Measurements from ENCODE around the gene MAP3K2. TPM values are rescaled to one million over a fixed set of nuclear protein-coding genes. Genes with fewer than 3 reads are reported as not detected.

The MAP3K2 gene
- total RNA-seq, 4 donors from 2014 or later, result 29.4 to 49.1 (median 44.0) TPM

DNA sequence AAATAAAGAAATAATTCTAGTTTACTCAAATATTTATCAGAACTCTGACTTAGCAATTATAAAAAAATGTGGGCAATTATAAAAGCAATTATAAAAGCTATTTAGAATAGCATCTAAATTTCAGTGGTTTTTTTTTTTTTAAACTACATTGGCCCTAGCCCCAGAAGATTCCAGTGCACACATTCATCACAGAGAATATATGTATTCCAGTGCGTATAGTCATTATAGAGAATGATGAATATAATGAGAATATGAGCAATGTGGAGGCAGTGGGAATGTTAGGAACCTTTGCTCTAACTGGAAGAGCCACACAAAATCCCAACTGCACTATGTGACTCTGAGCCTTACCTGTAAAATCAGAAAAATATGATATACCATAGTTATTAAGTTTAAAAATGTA lies 10.5 kb downstream of the MAP3K2 start:
- Histone ChIP-seq H3K9me3 (peaks cover 8% of the 10 kb centered on the region), H3K27me3 (no peaks in the 10 kb centered on the region), H3K4me1 (peaks cover 15% of the 10 kb centered on the region), H3K27ac (no peak overlapping the region), H3K36me3 (peaks cover 5% of the 10 kb centered on the region), H3K4me3 (no peak overlapping the region)
- WGBS, result 87% methylated on average over 1 of the region's 1 CpG
- TF ChIP-seq EP300 (IDR thresholded peaks at IDR 0.05) (no peak), POLR2A (IDR thresholded peaks at IDR 0.05) (no peak), CTCF (IDR thresholded peaks at IDR 0.05) (no peak), POLR2AphosphoS5 (IDR thresholded peaks at IDR 0.05) (no peak)
- no peak for DNase-seq (ENCODE audit: low spot score in 2 of 2)

GRCh38 chr2:127376257-127376656 lies 11.5 kb downstream of the MAP3K2 start:
- no peak for DNase-seq (ENCODE audit: low spot score in 2 of 2)
- TF ChIP-seq CTCF (IDR thresholded peaks at IDR 0.05) (no peak), POLR2AphosphoS5 (IDR thresholded peaks at IDR 0.05) (no peak), EP300 (IDR thresholded peaks at IDR 0.05) (no peak), POLR2A (IDR thresholded peaks at IDR 0.05) (no peak)
- H3K4me3 ChIP-seq, result no peak overlapping the region
- H3K4me1 ChIP-seq, result peaks cover 8% of the 10 kb centered on the region
- H3K27ac ChIP-seq, result no peak overlapping the region
- H3K36me3 ChIP-seq, result peaks cover 5% of the 10 kb centered on the region
- WGBS, result 100% methylated on average over 5 of the region's 8 CpGs
- H3K27me3 ChIP-seq, result no peaks in the 10 kb centered on the region
- peaks cover 8% of the 10 kb centered on the region for H3K9me3 ChIP-seq

DNA sequence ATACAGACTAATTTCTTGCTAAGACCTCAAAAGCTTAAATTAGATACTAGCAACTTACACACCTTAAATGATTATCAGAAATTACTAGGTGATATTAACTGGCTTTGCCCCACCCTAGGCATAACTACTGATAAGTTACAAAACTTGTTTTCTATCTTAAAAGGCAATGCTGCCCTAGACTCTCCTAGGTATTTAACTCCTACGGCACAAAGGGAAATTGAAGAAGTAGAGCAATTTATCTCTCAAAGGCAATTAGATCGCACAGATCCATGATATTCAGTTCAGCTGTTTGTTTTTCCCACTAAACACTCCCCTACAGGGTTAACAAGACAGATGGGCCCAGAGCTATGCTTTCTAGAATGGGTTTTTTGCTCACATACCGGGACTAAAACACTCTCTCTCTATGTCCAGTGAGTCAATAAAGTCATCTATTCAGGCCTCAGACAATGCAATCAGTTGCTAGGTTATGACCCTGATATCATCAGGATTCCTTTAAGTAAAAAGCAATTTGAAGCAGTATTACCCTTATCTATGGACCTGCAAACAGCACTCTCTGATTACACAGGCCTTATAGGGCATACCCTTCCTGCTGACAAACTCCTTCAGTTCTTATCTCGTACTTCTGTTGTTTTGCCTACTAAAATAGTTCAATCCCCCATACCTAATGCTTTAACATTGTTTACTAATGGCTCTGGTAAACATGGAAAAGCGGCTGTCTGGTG lies 14.3 kb downstream of the MAP3K2 start:
- WGBS, result 94% methylated on average over 5 of the region's 5 CpGs

GRCh38 chr2:127371037-127371436 lies 16.7 kb downstream of the MAP3K2 start:
- Histone ChIP-seq H3K36me3 (no peaks in the 10 kb centered on the region), H3K27ac (no peak overlapping the region), H3K4me3 (no peak overlapping the region), H3K9me3 (peaks cover 8% of the 10 kb centered on the region), H3K4me1 (no peaks in the 10 kb centered on the region), H3K27me3 (no peaks in the 10 kb centered on the region)
- 89% methylated on average over 11 of the region's 11 CpGs for WGBS
- DNase-seq (ENCODE audit: low spot score in 2 of 2), result no peak
- TF ChIP-seq POLR2AphosphoS5 (IDR thresholded peaks at IDR 0.05), result no peak
- TF ChIP-seq EP300 (IDR thresholded peaks at IDR 0.05), result no peak
- TF ChIP-seq POLR2A (IDR thresholded peaks at IDR 0.05), result no peak
- TF ChIP-seq CTCF (IDR thresholded peaks at IDR 0.05), result no peak

More for the DNA sequence above, 14.3 kb downstream of the MAP3K2 start:
- peaks cover 8% of the 10 kb centered on the region for H3K9me3 ChIP-seq
- no peak for DNase-seq (ENCODE audit: low spot score in 2 of 2)
- H3K36me3 ChIP-seq, result peaks cover 5% of the 10 kb centered on the region
- no peak overlapping the region for H3K27ac ChIP-seq
- no peak for TF ChIP-seq POLR2AphosphoS5 (IDR thresholded peaks at IDR 0.05)
- no peak for TF ChIP-seq CTCF (IDR thresholded peaks at IDR 0.05)
- no peak for TF ChIP-seq POLR2A (IDR thresholded peaks at IDR 0.05)
- TF ChIP-seq EP300 (IDR thresholded peaks at IDR 0.05), result no peak
- H3K27me3 ChIP-seq, result no peaks in the 10 kb centered on the region
- no peak overlapping the region for H3K4me3 ChIP-seq
- no peaks in the 10 kb centered on the region for H3K4me1 ChIP-seq

- H3K36me3 ChIP-seq, result no peaks in the 10 kb centered on the region
- no peak for TF ChIP-seq POLR2A (IDR thresholded peaks at IDR 0.05)
- no peak for TF ChIP-seq EP300 (IDR thresholded peaks at IDR 0.05)
- no peak for DNase-seq (ENCODE audit: low spot score in 2 of 2)
- peaks cover 5% of the 10 kb centered on the region for H3K4me1 ChIP-seq
- H3K27me3 ChIP-seq, result no peaks in the 10 kb centered on the region
- H3K9me3 ChIP-seq, result peaks cover 8% of the 10 kb centered on the region
- 98% methylated on average over 10 of the region's 10 CpGs for WGBS
- H3K27ac ChIP-seq, result no peak overlapping the region
- no peak overlapping the region for H3K4me3 ChIP-seq
Measured at GRCh38 chr2:127370010-127370409, 17.8 kb downstream of the MAP3K2 start.

Data from suprapubic skin (tissue), 4 donors.